ENCODE measurements around the gene LRIG1.

LRIG1 gene

DNA sequence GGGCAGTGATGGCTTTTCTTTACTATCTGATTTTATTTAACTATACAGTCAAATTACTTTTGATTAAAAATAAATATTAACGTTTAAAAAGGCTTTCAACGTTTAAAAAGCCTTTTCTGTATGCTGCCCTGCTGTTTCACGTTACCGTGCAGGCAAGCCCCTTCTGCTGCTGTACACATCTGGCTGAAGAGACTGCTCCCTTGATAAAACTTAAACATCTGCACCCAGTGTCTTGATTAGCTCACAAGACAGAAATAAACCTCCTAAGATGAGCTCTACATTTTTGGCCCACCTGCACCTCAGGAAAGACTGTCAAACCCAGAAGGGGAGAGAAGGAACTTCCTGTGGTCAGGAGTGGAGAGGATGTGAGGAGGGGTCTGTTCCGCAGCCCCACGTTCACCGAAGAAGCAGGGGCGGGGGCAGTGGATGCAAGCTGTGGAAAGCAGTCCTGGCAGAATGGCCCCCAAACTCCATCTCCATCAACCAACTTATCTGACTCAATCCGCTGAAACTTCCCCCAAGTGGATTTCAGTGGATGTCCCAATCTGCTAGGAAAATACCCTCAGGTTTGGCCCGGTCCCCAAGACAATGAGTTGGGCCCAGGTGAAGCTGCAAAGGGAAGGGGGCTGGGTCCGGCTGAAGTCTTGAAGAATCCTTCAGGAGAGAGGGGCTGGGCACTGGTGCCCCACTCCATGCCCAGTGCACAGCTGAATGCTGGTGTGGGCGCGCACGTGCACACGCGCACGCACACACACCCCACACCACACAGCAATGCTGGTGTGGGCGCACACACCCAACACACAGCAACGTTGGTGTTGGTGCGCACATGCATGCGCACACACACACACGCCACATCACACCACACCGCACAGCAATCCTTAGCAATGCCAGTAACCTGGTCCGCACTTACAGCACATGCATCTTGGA, 88.6 kb downstream of the LRIG1 start:
- H3K27ac Mint-ChIP-seq: no peak overlapping the region
- ATAC-seq (ENCODE audit: low read depth): no peak
- peaks cover 3% of the 10 kb centered on the region for H3K4me1 Mint-ChIP-seq

DNA sequence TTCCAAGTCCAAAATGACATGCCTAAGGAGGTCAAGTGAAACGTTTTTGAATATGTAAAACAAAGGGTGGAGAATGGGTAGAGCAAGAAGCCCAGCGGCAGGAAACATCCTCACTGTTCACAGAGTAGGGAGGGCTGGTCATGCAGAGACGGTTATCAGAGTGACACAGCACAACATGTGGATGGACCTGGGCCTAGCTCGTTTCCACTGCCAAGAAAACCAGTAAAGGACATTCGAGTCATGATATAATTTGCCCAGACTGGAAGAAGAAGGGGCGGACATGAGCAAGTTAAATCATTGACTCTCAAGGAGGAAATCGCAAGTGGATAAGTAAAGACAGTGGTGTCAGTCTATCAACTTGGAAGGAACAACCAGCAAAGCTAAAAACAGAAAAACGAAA, 89.3 kb downstream of the LRIG1 start:
- no peak overlapping the region for H3K27ac Mint-ChIP-seq
- H3K9me3 Mint-ChIP-seq: no peaks in the 10 kb centered on the region
- DNase-seq (ENCODE audit: low spot score in 2 of 2): no peak
- H3K4me1 Mint-ChIP-seq: peaks cover 3% of the 10 kb centered on the region
- H3K4me3 Mint-ChIP-seq: no peak overlapping the region
- no peak for ATAC-seq (ENCODE audit: low read depth)
- no peaks in the 10 kb centered on the region for H3K36me3 Mint-ChIP-seq
- no peaks in the 10 kb centered on the region for H3K27me3 Mint-ChIP-seq

More for the DNA sequence above, 88.6 kb downstream of the LRIG1 start:
- H3K27me3 Mint-ChIP-seq: no peaks in the 10 kb centered on the region
- no peaks in the 10 kb centered on the region for H3K9me3 Mint-ChIP-seq
- no peak overlapping the region for H3K4me3 Mint-ChIP-seq
- no peaks in the 10 kb centered on the region for H3K36me3 Mint-ChIP-seq
- DNase-seq (ENCODE audit: low spot score in 2 of 2): no peak

DNA sequence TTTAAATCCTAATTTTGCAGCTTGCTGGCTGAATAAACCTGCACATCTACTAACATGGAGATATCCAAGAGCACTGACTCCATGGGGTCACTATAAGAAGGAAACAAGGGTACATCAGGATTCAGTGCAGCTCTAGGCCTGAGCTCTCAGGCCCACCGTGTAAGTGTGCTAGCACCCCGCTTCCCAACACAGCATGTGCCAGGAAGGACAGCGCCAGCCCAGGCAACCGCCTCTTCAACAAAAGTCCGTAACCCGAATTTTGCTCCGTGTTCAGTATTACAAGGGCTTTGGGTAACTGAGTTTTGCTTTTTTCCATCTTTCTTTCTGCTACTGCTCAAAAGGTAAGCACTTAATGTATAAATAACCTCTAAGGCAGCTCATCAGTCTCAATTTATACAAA, 89.8 kb downstream of the LRIG1 start:
- Mint-ChIP-seq H3K4me1 (peaks cover 3% of the 10 kb centered on the region), H3K27ac (no peak overlapping the region), H3K27me3 (no peaks in the 10 kb centered on the region), H3K9me3 (no peaks in the 10 kb centered on the region), H3K36me3 (no peaks in the 10 kb centered on the region), H3K4me3 (no peak overlapping the region)
- DNase-seq (ENCODE audit: low spot score in 2 of 2) (no peak), ATAC-seq (ENCODE audit: low read depth) (no peak)

DNA sequence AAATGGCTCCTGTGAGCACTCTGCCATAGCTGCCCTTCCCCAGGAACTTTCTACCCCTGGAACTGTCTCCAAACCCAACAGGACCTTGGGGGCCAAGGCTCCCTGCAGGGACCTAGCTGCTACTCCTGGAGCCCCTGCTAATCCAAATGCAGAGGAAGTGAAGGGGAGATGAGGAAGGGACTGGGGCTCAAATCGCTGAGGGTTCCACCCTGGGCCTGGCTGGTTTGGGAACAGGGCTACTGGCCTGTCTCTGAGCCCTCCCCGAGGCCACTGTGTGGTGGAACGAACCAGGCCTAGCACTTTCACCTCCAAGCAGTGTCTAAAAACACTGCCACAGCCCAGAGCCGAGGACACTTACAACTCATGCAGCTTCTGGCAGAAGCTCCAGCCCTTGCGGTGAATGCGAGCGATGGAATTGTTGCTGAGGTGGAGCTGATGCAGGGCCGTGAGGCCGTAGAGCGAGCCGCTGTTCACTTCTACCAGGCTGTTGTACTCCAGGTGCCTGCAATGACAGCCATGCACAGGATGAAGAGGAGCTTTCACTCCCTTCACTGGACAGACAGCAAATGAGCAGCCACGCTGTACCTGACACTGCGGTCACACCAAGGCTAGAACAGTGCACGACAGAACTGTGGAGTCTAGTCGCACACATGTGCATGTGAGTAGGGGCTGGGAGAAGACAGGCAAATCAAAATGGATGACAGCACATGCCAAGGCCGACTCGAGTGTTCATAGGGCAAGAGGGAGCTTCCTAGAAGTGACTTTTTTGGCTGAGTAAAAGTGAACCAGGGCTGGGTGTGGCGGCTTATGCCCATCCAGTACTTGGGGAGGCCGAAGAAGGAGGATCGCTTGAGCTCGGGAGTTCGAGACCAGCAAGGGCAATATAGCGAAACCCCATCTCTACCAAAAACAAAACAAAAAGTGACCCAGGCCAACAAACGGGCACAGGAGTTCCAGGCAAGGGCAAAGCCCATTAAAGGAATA, 90.8 kb downstream of the LRIG1 start:
- Mint-ChIP-seq H3K27me3 (no peaks in the 10 kb centered on the region), H3K27ac (no peak overlapping the region), H3K4me3 (no peak overlapping the region), H3K9me3 (no peaks in the 10 kb centered on the region), H3K4me1 (peaks cover 3% of the 10 kb centered on the region), H3K36me3 (no peaks in the 10 kb centered on the region)
- DNase-seq (ENCODE audit: low spot score in 2 of 2) (no peak), ATAC-seq (ENCODE audit: low read depth) (no peak)

DNA sequence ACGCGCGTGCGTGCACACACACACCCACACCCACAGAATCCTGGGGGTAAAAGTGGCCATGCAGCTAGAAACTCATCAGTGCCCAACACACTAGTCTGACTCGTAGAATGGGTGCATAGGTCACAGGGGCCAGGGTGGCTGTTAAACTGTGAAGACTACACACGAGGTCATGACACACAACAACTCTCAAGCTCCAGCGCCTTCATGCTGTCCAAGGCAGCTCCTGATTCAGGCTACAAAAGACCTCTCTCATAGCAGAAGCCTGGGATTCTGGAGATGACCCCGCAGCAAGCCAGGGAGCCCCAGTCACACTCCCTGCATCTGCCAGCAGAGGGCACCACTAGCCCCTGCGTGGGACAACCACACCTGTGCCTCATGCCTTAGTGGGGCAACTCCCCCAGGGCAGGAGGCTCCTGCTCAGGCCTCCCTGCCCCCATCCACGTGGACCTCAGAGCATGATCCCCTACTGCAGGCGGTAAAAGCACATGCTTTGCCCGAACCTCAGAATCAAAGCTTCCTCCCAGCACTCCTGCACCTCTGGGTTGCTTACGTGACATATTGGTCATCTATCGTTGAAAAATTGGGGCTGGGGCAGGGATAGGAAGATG, 93.1 kb downstream of the LRIG1 start:
- H3K27ac Mint-ChIP-seq: no peak overlapping the region
- ATAC-seq (ENCODE audit: low read depth): peak; percentile 82
- DNase-seq (ENCODE audit: low spot score in 2 of 2): peak; percentile 62 to 75
- peaks cover 3% of the 10 kb centered on the region for H3K4me1 Mint-ChIP-seq
- H3K36me3 Mint-ChIP-seq: no peaks in the 10 kb centered on the region
- no peaks in the 10 kb centered on the region for H3K27me3 Mint-ChIP-seq
- no peaks in the 10 kb centered on the region for H3K9me3 Mint-ChIP-seq
- H3K4me3 Mint-ChIP-seq: no peak overlapping the region

DNA sequence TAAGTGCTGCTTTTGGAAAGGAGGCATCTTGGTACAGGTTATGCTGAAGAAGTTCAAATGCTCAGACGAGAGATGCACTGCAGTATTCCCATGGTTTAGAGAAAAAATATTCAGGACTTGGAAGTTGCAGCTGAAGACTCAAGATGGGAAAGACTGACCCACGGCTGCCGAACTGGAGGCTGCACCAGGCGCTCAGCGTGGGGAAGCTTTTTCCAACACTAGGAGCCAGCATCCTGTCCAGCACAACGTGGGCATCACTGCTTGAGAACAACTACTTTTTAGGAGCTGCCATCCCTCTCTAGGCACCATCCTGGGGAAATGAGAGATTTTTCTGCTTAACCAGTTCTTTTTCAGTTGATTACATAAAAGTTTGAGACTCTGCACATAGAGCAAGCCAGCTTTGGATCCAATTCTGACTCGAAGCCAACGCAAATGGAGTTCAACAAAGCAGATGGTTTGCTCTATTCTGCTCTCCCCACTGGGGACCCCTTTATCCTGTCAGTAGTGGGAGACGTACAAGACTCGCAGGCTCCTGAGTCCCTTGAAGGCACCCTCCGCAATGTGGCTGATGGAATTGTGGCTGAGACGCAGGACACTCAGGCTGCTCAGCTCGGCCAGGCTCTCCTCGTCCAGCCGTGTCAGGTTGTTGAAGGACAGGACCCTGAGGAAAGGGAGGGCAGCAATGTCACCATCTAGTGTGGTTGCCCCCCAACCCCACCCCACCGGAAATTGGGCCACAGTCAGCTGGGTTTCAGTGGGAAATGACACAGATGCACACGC, 93.8 kb downstream of the LRIG1 start:
- Mint-ChIP-seq H3K4me1 (peaks cover 3% of the 10 kb centered on the region), H3K4me3 (no peak overlapping the region), H3K9me3 (no peaks in the 10 kb centered on the region), H3K27me3 (no peaks in the 10 kb centered on the region), H3K36me3 (no peaks in the 10 kb centered on the region), H3K27ac (no peak overlapping the region)
- no peak for ATAC-seq (ENCODE audit: low read depth)
- DNase-seq (ENCODE audit: low spot score in 2 of 2): no peak

DNA sequence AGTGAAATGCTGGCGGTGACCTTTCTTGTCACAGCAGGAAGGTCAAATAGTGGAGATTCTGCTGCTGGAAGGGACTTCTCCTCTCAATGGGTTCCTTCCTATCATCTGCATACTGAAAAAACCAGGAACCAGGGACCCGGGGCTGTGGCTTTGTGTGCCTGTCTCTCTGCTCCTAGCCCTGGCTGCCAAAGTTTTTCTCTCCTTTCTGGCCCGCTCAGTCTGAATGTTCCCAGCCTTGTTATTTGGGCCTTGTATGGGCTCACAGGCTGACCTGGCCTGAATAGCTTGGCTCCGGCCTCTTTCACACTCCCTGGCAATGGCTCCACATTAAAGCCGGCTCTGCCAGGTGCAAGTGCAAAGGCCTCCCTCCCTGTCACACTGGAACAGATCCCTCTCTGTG, 94.7 kb downstream of the LRIG1 start:
- no peaks in the 10 kb centered on the region for H3K27me3 Mint-ChIP-seq
- H3K4me1 Mint-ChIP-seq: peaks cover 3% of the 10 kb centered on the region
- H3K4me3 Mint-ChIP-seq: no peak overlapping the region
- H3K36me3 Mint-ChIP-seq: no peaks in the 10 kb centered on the region
- ATAC-seq (ENCODE audit: low read depth): no peak
- no peaks in the 10 kb centered on the region for H3K9me3 Mint-ChIP-seq
- no peak overlapping the region for H3K27ac Mint-ChIP-seq
- no peak for DNase-seq (ENCODE audit: low spot score in 2 of 2)

DNA sequence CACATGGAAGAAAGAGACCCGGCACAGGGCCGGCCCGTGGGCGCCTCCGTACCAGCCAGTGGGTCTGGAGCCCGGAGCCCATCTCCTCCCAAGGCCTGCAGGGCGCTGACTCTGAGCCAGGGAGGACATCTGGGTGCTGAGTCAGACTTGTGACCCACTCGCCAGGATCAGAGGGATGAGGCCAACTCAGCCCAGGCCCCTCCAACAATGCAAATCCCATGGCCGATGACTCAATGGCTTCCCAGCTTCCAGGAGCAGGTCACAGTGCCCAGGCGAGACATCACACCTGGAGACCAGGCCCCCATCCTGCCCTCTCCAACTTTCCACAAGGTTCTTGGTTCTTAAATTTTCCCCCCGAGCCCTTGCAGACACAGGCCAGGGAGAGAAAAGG, 95.1 kb downstream of the LRIG1 start:
- Mint-ChIP-seq H3K36me3 (no peaks in the 10 kb centered on the region), H3K27me3 (no peaks in the 10 kb centered on the region), H3K27ac (no peak overlapping the region), H3K4me3 (no peak overlapping the region), H3K4me1 (peaks cover 3% of the 10 kb centered on the region), H3K9me3 (no peaks in the 10 kb centered on the region)
- DNase-seq (ENCODE audit: low spot score in 2 of 2): no peak
- no peak for ATAC-seq (ENCODE audit: low read depth)

DNA sequence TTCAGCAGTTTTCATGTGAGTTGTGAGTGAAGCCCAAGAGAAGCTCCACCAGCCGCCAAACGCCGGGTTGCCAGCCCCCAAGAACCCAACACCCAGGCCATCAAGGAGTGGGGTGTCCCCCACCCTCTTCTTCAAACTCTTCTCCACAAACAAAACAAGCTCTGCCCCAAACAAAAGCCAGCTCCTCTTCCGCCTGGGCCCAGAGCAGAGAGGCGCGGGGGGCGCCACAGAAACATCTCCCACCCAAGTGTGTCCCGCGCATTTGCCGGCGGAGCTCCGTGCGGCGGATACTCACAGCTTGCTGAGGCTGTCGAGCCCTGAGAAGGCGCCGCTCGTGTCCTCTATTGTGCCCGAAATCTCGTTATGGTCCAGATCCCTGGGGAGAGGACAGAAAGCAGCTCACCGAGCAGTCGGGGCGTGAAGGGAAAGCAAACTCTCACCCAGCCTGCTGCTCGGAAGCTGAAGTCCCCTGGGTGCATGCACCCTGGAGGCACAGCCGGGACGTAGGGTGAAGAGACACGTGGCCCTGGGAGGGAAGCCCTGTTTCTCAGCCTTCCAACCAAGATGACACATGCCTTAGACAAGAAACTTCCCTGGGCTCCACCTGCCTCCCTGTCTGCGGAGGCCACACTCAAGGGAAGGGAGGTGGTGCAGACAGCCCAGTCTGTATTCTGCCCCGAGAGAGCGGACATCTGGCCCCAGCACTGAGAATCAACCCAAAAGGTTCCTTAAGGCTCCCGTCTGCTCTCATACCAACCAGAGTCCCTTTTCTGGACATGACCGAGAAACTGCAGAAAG, 95.7 kb downstream of the LRIG1 start:
- no peaks in the 10 kb centered on the region for H3K9me3 Mint-ChIP-seq
- no peaks in the 10 kb centered on the region for H3K27me3 Mint-ChIP-seq
- no peaks in the 10 kb centered on the region for H3K36me3 Mint-ChIP-seq
- no peak overlapping the region for H3K4me3 Mint-ChIP-seq
- peaks cover 3% of the 10 kb centered on the region for H3K4me1 Mint-ChIP-seq
- ATAC-seq (ENCODE audit: low read depth): no peak
- H3K27ac Mint-ChIP-seq: no peak overlapping the region
- DNase-seq (ENCODE audit: low spot score in 2 of 2): no peak

DNA sequence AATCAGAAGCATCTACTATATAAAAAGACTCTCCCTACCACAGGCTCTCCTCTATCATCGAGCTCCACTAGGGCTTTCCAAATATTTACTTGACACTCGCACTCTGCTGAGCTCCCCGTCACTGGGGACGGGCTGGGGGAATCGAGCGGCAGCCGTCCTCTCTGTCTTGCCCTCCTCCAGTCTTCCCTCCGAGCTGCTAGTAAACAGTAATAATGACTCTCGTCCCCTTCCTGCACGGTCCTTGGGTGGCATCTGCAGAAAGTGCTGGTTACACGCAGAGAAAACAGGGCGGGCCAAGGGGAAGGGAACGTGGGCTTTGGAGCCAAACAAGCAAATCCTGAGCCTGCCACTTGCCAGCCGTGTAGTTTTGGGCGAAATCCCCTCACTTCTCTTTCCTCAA, 96.6 kb downstream of the LRIG1 start:
- DNase-seq (ENCODE audit: low spot score in 2 of 2): no peak
- Mint-ChIP-seq H3K4me3 (no peak overlapping the region), H3K27ac (no peak overlapping the region), H3K27me3 (no peaks in the 10 kb centered on the region), H3K9me3 (no peaks in the 10 kb centered on the region), H3K36me3 (no peaks in the 10 kb centered on the region), H3K4me1 (peaks cover 3% of the 10 kb centered on the region)
- no peak for ATAC-seq (ENCODE audit: low read depth)

DNA sequence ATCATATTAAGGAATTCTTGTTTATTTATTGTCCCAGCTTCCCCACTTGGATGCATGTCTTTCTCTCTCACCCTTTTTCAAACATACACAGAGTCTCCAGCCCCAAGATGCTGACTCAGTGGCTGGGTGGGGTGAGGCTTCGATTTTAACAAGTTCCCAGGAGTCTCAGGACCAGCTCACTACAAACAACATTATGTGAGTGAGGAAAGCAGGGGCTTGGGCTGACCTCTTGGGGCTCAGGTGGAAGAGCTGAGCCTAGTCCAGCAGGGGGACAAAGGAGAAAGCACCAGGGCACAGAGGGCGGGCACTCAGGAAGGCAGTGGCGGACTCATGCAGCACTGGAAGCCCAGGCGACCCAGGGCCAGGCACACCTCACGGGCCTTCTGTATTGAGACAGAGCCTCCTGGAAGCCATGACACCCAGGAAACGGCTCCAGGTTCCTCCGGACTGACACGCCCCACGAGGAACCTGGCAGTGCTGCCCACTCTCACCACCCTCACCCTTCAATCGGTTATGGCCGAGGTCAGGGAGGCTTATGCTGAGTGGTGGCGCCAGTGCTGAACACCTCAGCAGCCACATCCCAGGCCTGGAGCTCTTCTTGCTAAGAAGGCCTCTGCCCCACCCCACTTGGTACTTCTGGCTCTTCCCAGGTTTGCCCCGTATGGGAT, 97.4 kb downstream of the LRIG1 start:
- Mint-ChIP-seq H3K27me3 (no peaks in the 10 kb centered on the region), H3K4me3 (no peak overlapping the region), H3K27ac (no peak overlapping the region), H3K4me1 (peaks cover 3% of the 10 kb centered on the region), H3K36me3 (no peaks in the 10 kb centered on the region), H3K9me3 (no peaks in the 10 kb centered on the region)
- ATAC-seq (ENCODE audit: low read depth) (no peak), DNase-seq (ENCODE audit: low spot score in 2 of 2) (no peak)

DNA sequence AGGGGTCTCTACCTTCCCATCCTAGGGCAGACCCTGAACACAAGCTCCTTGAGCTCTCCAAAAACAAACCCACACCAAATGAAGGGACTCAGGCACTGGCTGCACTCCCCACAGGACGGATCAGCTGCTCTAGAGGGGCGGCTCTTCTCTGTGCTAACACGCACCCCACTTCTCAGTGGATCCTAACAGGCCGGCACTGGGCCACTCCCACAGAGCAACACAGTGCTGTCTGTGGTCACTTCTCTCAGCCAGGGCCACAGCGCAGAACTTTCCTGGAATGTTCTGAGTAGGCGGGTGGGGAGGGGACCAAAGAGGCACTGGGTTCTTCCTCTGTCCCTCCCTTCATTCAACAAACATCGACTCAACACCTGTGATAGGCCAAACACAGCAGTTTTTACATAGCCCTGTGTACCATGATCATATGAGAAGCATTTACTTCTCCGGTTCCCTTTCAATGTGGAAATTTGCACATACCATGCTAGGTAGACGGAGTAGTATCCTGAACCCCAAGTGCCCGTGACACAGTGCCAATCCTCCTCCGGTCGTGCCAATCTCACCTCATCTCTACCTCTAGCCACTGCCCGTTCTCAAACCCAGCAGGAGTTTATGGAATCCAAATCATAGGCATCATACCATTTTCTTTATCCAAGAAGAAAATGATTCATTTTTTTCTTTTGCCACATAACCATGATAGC, 98.1 kb downstream of the LRIG1 start:
- no peaks in the 10 kb centered on the region for H3K9me3 Mint-ChIP-seq
- no peaks in the 10 kb centered on the region for H3K36me3 Mint-ChIP-seq
- H3K4me1 Mint-ChIP-seq: peaks cover 1% of the 10 kb centered on the region
- no peak overlapping the region for H3K4me3 Mint-ChIP-seq
- no peak for ATAC-seq (ENCODE audit: low read depth)
- DNase-seq (ENCODE audit: low spot score in 2 of 2): no peak
- H3K27me3 Mint-ChIP-seq: no peaks in the 10 kb centered on the region
- H3K27ac Mint-ChIP-seq: no peak overlapping the region

Data from memory B cell (primary cell).